ENCODE measurements around the gene CFAP68. TPM values are rescaled to one million over a fixed set of nuclear protein-coding genes. Genes with fewer than 3 reads are reported as not detected.
"Not testable (repeated sequence)": the region's sequence is repeated elsewhere in the genome, so short reads cannot be mapped to it uniquely, and the experiment has no call there.

Gene CFAP68
- total RNA-seq, 1 donor from 2014 or later: 6.9 TPM

- DNase-seq: no peak
Measured at GRCh38 chr11:111918390-111919256, 39.3 kb downstream of the CFAP68 start, which contains the start of gene C11orf52. C11orf52 (plus strand) TSS chr11:111918913; CDS start chr11:111918973, 60 bp downstream.

- DNase-seq: no peak
Measured at GRCh38 chr11:111920908-111921307, 41.6 kb downstream of the CFAP68 start.

GRCh38 chr11:111921541-111922230, 42.3 kb downstream of the CFAP68 start:
- DNase-seq: no peak

- DNase-seq: no peak
Measured at GRCh38 chr11:111922803-111923202, 43.5 kb downstream of the CFAP68 start.

- no peak for DNase-seq
Measured at GRCh38 chr11:111923351-111923788, 44.0 kb downstream of the CFAP68 start.

- DNase-seq: no peak
Measured at GRCh38 chr11:111923951-111924350, 44.6 kb downstream of the CFAP68 start.

- DNase-seq: no peak
Measured at GRCh38 chr11:111925953-111926352, 46.6 kb downstream of the CFAP68 start.

GRCh38 chr11:111926505-111927391, 47.4 kb downstream of the CFAP68 start:
- peak; percentile 100 for DNase-seq

GRCh38 chr11:111930472-111930871, 51.1 kb downstream of the CFAP68 start:
- DNase-seq: no peak

- DNase-seq: no peak
Measured at GRCh38 chr11:111932611-111932950, 53.2 kb downstream of the CFAP68 start.

GRCh38 chr11:111933176-111933575, 53.8 kb downstream of the CFAP68 start:
- not testable (repeated sequence) for DNase-seq

GRCh38 chr11:111933872-111934271, 54.5 kb downstream of the CFAP68 start:
- no peak for DNase-seq

GRCh38 chr11:111934306-111934705, 55.0 kb downstream of the CFAP68 start:
- DNase-seq: no peak

Small RNA genes lying within 50 kb of the gene (small RNA-seq; reads per million reads assigned to genes)
- not detected for gene C11orf52
- not detected for gene GNG5P3
- not detected for gene RNA5SP351
- 0.12 reads per million for gene RPL37AP8

Other genes starting within 250 kb of the CFAP68 start
- gene PPP2R1B, start 113.2 kb upstream of the CFAP68 start, total RNA-seq: 17.9 TPM
- gene ALG9, start 8.0 kb upstream of the CFAP68 start, total RNA-seq: 95.6 TPM
- 12.8 TPM for gene FDXACB1, start 376 bp upstream of the CFAP68 start, total RNA-seq
- 10.3 TPM for gene CRYAB, start 32.2 kb downstream of the CFAP68 start, total RNA-seq
- 0.31 TPM for gene HSPB2, start 33.2 kb downstream of the CFAP68 start, total RNA-seq
- not detected for gene C11orf52, start 39.4 kb downstream of the CFAP68 start, total RNA-seq
- 78.5 TPM for gene DIXDC1, start 57.8 kb downstream of the CFAP68 start, total RNA-seq
- 46.5 TPM for gene DLAT, start 145.9 kb downstream of the CFAP68 start, total RNA-seq
- 2.0 TPM for gene PIH1D2, start 194.5 kb downstream of the CFAP68 start, total RNA-seq
- gene NKAPD1, start 194.8 kb downstream of the CFAP68 start, total RNA-seq: 52.6 TPM
- gene TIMM8B, start 207.2 kb downstream of the CFAP68 start, total RNA-seq: 57.4 TPM
- 73.6 TPM for gene SDHD, start 207.3 kb downstream of the CFAP68 start, total RNA-seq